BLaER1 treated with 17β-estradiol and CSF1 and Interleukin-3, amounts not matched to agents 10 nM and 100 nM (cell line): ENCODE data around the gene CERS6.
A peak's percentile ranks its signal among the peaks of the same experiment; 100 is the strongest.

ENCODE experiments used
- H3K27ac ChIP-seq, 11 experiments: shearing (Covaris generic); formaldehyde crosslinking; 2 replicates each; pipeline ENCODE4 v1.8.1; 2022
- H3K27me3 ChIP-seq, 11 experiments: shearing (Covaris generic); formaldehyde crosslinking; 2 replicates each; pipeline ENCODE4 v1.8.1; 2022
- H3K36me3 ChIP-seq, 11 experiments: shearing (Covaris generic); formaldehyde crosslinking; 2 replicates each; pipeline ENCODE4 v1.8.1; 2022
- H3K4me1 ChIP-seq, 10 experiments: shearing (Covaris generic); formaldehyde crosslinking; 2 replicates each; pipeline ENCODE4 v1.8.1; 2022
- H3K4me2 ChIP-seq, 11 experiments: shearing (Covaris generic); formaldehyde crosslinking; 2 replicates each; pipeline ENCODE4 v1.8.1; 2022
- H3K4me3 ChIP-seq, 10 experiments: shearing (Covaris generic); formaldehyde crosslinking; 2 replicates each; pipeline ENCODE4 v1.8.1; 2022
- H3K9ac ChIP-seq, 11 experiments: shearing (Covaris generic); formaldehyde crosslinking; 2 replicates each; pipeline ENCODE4 v1.8.1; 2022
- H3K9me3 ChIP-seq, 11 experiments: shearing (Covaris generic); formaldehyde crosslinking; replicated peaks in 1 of 11; 2 replicates each; pipeline ENCODE4 v1.8.1; 2022
- H4K20me1 ChIP-seq, 11 experiments: shearing (Covaris generic); formaldehyde crosslinking; 2 replicates each; pipeline ENCODE4 v1.8.1; 2022
- Cebpa-rat ChIP-seq, 11 experiments: shearing (Covaris generic); IDR thresholded peaks; 2 replicates each; pipeline ENCODE4 v1.8.1; 2022

CERS6 gene

DNA sequence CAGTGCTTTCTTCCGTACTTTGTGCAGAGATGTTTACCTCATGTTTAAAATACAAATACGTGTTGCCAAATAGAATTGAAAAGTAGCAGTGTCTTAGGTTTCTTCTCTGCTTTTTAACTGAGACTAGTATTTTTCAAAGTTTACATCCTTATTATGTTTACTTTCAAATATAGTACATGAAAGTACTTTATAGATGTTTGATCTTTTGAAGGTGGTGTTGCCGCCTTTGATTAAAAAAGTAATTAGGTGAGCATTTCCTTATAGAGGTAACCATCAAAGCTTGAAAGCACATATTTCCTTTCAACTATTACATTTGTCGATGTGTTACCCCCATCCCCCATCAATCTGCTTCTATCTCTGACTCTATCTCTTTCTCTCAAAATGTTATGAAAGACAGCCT, 87.0 kb downstream of the CERS6 start:
- Histone ChIP-seq H4K20me1 (peaks cover 5 to 49% (median 22%) of the 10 kb centered on the region in 11 experiments; a peak in 17 of 22 replicates), H3K27ac (no peak overlapping the region), H3K9me3 (peaks cover 25 to 49% (median 41%) of the 10 kb centered on the region in 11 experiments), H3K4me2 (no peak overlapping the region), H3K9ac (no peak overlapping the region), H3K27me3 (no peaks in the 10 kb centered on the region), H3K4me3 (no peak overlapping the region), H3K36me3 (peaks cover 22 to 50% (median 29%) of the 10 kb centered on the region in 11 experiments), H3K4me1 (peaks cover 18 to 29% (median 24%) of the 10 kb centered on the region in 10 experiments)
- TF ChIP-seq Cebpa-rat (IDR thresholded peaks at IDR 0.05), result no peak

DNA sequence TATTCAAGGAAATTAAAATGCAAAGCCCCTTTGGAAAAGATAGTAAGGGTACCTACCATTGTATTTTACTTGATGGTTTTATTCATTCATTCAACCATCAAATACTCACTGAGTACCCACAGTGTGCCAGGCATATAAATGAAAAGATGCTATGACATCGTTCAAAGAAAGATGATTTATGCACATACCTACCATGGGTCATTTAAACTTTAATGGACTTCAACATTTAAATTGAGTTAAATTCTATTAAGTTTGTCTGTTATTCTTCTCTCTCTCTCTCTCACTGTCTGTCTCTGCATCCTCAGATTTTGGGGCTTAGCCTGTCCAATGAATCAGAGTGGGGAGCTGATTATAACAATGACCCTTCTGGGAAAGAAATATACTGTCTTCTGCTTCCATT, 87.9 kb downstream of the CERS6 start:
- Histone ChIP-seq H3K4me3 (no peak overlapping the region), H3K9me3 (peaks cover 18 to 43% (median 34%) of the 10 kb centered on the region in 11 experiments), H4K20me1 (peaks cover 5 to 49% (median 22%) of the 10 kb centered on the region in 11 experiments; a peak in 17 of 22 replicates), H3K27ac (no peak overlapping the region), H3K27me3 (no peaks in the 10 kb centered on the region), H3K4me1 (peaks cover 18 to 29% (median 24%) of the 10 kb centered on the region in 10 experiments), H3K36me3 (peaks cover 24 to 52% (median 38%) of the 10 kb centered on the region in 11 experiments), H3K9ac (no peak overlapping the region), H3K4me2 (no peak overlapping the region)
- TF ChIP-seq Cebpa-rat (IDR thresholded peaks at IDR 0.05), result no peak

DNA sequence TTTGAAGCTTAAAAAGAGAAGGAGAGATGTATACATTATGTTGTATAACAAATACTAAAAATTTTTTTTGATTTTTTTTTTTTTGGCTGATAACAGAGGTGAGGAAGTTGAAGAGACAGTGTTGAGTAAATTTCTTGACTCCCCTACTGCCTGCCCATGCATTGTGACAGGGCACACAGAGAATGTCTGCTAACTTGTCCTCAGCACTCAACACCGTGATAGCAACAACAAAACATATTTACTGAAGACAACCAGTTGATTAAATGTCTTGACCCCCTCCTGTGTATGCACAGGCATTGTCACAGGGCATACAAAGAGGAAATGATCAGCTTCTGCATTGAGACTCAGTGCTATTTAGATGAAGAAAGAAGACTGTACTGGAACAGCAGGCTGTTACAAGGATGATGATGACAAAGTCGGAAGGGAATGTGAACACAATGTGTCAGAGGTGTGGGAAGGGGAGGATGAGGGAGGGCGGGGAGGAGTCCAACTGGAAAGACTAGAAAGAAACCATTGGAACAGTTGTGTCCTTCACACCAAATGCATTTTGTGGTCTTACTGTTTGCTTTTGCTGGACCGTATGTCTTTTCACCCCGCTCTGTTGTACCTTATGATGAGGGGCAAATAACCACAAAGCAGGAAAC, 89.5 kb downstream of the CERS6 start:
- H3K36me3 ChIP-seq, result peaks cover 19 to 55% (median 40%) of the 10 kb centered on the region in 11 experiments
- peaks cover 18 to 29% (median 26%) of the 10 kb centered on the region in 10 experiments for H3K4me1 ChIP-seq
- peaks cover 5 to 52% (median 26%) of the 10 kb centered on the region in 11 experiments; a peak in 17 of 22 replicates for H4K20me1 ChIP-seq
- H3K9ac ChIP-seq, result no peak overlapping the region
- H3K9me3 ChIP-seq, result peaks cover 4 to 33% (median 21%) of the 10 kb centered on the region in 11 experiments; a peak in 21 of 22 replicates
- TF ChIP-seq Cebpa-rat (IDR thresholded peaks at IDR 0.05), result no peak
- no peak overlapping the region for H3K27ac ChIP-seq
- peak overlapping the region; percentile 1 to 56 (median 46); a peak in 19 of 22 replicates for H3K4me2 ChIP-seq
- H3K27me3 ChIP-seq, result no peaks in the 10 kb centered on the region
- H3K4me3 ChIP-seq, result no peak overlapping the region

- Histone ChIP-seq H3K9ac (no peak overlapping the region), H3K4me1 (peaks cover 15 to 32% (median 23%) of the 10 kb centered on the region in 10 experiments), H3K27ac (no peak overlapping the region), H3K9me3 (peaks cover 0 to 26% (median 11%) of the 10 kb centered on the region in 11 experiments; a peak in 11 of 22 replicates), H4K20me1 (peaks cover 0 to 25% (median 7%) of the 10 kb centered on the region in 11 experiments; a peak in 12 of 22 replicates), H3K4me2 (no peak overlapping the region), H3K4me3 (no peak overlapping the region), H3K36me3 (peaks cover 21 to 60% (median 48%) of the 10 kb centered on the region in 11 experiments), H3K27me3 (no peaks in the 10 kb centered on the region)
- TF ChIP-seq Cebpa-rat (IDR thresholded peaks at IDR 0.05), result no peak
Measured at GRCh38 chr2:168550670-168551069, 94.6 kb downstream of the CERS6 start.

DNA sequence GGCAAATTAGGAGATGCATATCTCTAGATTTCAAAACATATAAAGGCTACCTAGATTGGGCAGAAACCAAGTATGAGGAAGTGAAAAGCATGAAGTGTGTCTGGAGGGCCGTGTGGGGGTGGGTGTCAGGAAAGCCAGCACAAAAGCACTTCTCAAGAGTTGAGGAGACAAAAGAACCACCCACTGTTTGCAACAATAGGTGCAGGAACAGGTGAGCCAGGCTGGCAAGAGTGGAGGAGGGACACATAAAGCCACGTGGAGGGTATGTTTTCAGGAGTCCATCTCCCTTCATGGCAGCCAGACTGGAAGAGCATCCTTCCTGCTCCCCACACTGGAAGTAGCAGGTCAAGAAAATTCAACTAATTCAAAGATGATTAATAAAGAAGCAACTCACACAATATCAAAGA, 96.4 kb downstream of the CERS6 start:
- H3K9me3 ChIP-seq, result peaks cover 0 to 18% (median 7%) of the 10 kb centered on the region in 11 experiments; a peak in 12 of 22 replicates
- no peak overlapping the region for H3K4me3 ChIP-seq
- H4K20me1 ChIP-seq, result peaks cover 0 to 21% (median 0%) of the 10 kb centered on the region in 11 experiments; a peak in 7 of 22 replicates
- TF ChIP-seq Cebpa-rat (IDR thresholded peaks at IDR 0.05), result no peak
- peak overlapping the region in 10 of 11 experiments; percentile 13 to 72 (median 48); a peak in 17 of 22 replicates for H3K4me2 ChIP-seq
- peaks cover 5 to 25% (median 13%) of the 10 kb centered on the region in 10 experiments; a peak in 18 of 20 replicates for H3K4me1 ChIP-seq
- H3K27ac ChIP-seq, result peak overlapping the region in 2 of 11 experiments; percentile 6 to 53; a peak in 2 of 22 replicates
- no peaks in the 10 kb centered on the region for H3K27me3 ChIP-seq
- H3K9ac ChIP-seq, result no peak overlapping the region
- peaks cover 20 to 52% (median 43%) of the 10 kb centered on the region in 11 experiments for H3K36me3 ChIP-seq

GRCh38 chr2:168555283-168555682, 99.2 kb downstream of the CERS6 start:
- H3K9me3 ChIP-seq, result peaks cover 10 to 27% (median 23%) of the 10 kb centered on the region in 11 experiments
- H3K4me3 ChIP-seq, result no peak overlapping the region
- no peak for TF ChIP-seq Cebpa-rat (IDR thresholded peaks at IDR 0.05)
- peaks cover 0 to 21% (median 0%) of the 10 kb centered on the region in 11 experiments; a peak in 7 of 22 replicates for H4K20me1 ChIP-seq
- no peak overlapping the region for H3K4me2 ChIP-seq
- H3K36me3 ChIP-seq, result peaks cover 17 to 50% (median 41%) of the 10 kb centered on the region in 11 experiments
- no peaks in the 10 kb centered on the region for H3K27me3 ChIP-seq
- no peak overlapping the region for H3K9ac ChIP-seq
- H3K4me1 ChIP-seq, result peaks cover 5 to 24% (median 15%) of the 10 kb centered on the region in 10 experiments; a peak in 18 of 20 replicates
- no peak overlapping the region for H3K27ac ChIP-seq

DNA sequence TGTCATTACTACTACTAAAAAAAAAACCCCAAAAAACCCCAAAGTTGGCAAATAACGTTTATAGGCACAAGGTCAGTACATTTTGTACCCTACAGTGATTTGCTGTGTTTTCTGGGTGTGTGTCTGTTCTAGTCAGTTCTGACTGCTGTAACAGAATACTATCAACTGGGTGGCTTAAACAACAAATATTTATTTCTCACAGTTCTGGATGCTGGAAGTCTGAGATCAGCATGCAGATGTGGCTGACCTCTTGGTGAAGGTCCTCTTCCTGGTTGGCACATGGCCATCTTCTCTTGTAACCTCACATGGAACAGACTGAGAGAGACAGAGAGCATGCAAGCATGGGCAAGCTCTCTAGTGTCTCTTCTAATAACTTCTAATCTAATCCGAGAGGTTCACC, 103.1 kb downstream of the CERS6 start:
- Histone ChIP-seq H3K9ac (no peak overlapping the region), H3K27me3 (no peaks in the 10 kb centered on the region), H3K36me3 (peaks cover 38 to 66% (median 63%) of the 10 kb centered on the region in 11 experiments), H4K20me1 (no peaks in the 10 kb centered on the region; a peak in 1 of 22 replicates), H3K27ac (no peak overlapping the region), H3K4me3 (no peak overlapping the region), H3K4me2 (no peak overlapping the region), H3K4me1 (peaks cover 0 to 24% (median 5%) of the 10 kb centered on the region in 10 experiments; a peak in 11 of 20 replicates), H3K9me3 (peaks cover 10 to 28% (median 22%) of the 10 kb centered on the region in 11 experiments)
- no peak for TF ChIP-seq Cebpa-rat (IDR thresholded peaks at IDR 0.05)

DNA sequence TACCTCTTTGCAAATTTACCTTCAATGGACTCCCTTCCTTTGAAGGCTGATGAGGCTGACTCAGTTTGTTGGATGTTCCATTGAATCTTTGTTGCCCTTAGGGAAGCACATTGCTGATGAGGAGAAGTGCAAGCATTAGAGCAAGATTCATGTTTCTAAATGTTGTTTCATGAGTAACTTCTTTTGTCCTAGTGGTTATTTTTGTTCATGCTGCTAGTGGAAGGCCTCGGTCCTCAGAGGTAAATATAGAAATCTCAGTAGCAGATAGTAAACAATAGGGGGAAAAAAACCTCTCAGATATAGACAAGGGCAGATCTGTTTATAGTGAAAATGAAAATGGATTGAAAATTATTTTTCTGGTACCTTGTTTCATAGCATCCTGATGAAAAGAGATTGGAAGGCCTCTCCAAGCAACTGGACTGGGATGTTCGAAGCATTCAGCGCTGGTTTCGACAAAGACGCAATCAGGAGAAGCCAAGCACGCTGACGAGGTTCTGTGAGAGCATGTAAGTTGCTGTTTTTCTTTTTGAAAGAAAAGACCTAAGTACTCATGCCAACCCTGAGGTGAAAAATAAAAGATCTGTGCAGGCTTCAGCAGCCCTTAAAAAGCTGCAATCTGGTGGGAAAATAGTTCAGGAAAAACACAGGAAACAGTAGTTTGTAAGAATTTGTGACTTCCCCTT, 104.9 kb downstream of the CERS6 start:
- no peak for TF ChIP-seq Cebpa-rat (IDR thresholded peaks at IDR 0.05)
- peaks cover 38 to 81% (median 73%) of the 10 kb centered on the region in 11 experiments for H3K36me3 ChIP-seq
- H3K9me3 ChIP-seq, result peaks cover 10 to 28% (median 21%) of the 10 kb centered on the region in 11 experiments
- H3K4me3 ChIP-seq, result no peak overlapping the region
- peaks cover 0 to 5% (median 0%) of the 10 kb centered on the region in 11 experiments; a peak in 2 of 22 replicates for H4K20me1 ChIP-seq
- no peak overlapping the region for H3K4me2 ChIP-seq
- peaks cover 0 to 34% (median 10%) of the 10 kb centered on the region in 10 experiments; a peak in 12 of 20 replicates for H3K4me1 ChIP-seq
- H3K27me3 ChIP-seq, result no peaks in the 10 kb centered on the region
- no peak overlapping the region for H3K9ac ChIP-seq
- no peak overlapping the region for H3K27ac ChIP-seq

GRCh38 chr2:168561991-168562390, 105.9 kb downstream of the CERS6 start:
- H3K4me3 ChIP-seq, result no peak overlapping the region
- H3K9me3 ChIP-seq, result peaks cover 10 to 28% (median 21%) of the 10 kb centered on the region in 11 experiments
- H3K36me3 ChIP-seq, result peaks cover 38 to 89% (median 72%) of the 10 kb centered on the region in 11 experiments
- no peaks in the 10 kb centered on the region for H3K27me3 ChIP-seq
- H4K20me1 ChIP-seq, result peaks cover 0 to 15% (median 0%) of the 10 kb centered on the region in 11 experiments; a peak in 3 of 22 replicates
- no peak overlapping the region for H3K9ac ChIP-seq
- H3K4me2 ChIP-seq, result no peak overlapping the region
- H3K4me1 ChIP-seq, result peaks cover 0 to 45% (median 10%) of the 10 kb centered on the region in 10 experiments; a peak in 12 of 20 replicates
- no peak for TF ChIP-seq Cebpa-rat (IDR thresholded peaks at IDR 0.05)
- H3K27ac ChIP-seq, result no peak overlapping the region
